Neuron (in vitro differentiated cells): ENCODE data around the gene MET.
"Not testable (repeated sequence)": the region's sequence is repeated elsewhere in the genome, so short reads cannot be mapped to it uniquely, and the experiment has no call there.

Source experiments
- H2AFZ ChIP-seq: one replicate; pipeline ENCODE4 v1.6.1; 2013; ENCODE audit warnings: low read depth, mild to moderate bottlenecking, inconsistent platforms, low read length, moderate library complexity
- H3K27me3 ChIP-seq: one replicate; pipeline ENCODE4 v1.6.1; 2013; ENCODE audit warnings: low read length; ENCODE audit not compliant: insufficient read depth
- H3K36me3 ChIP-seq: one replicate; pipeline ENCODE4 v1.6.1; 2013; ENCODE audit warnings: low read length; ENCODE audit not compliant: insufficient read depth
- H3K4me1 ChIP-seq: one replicate; pipeline ENCODE4 v1.6.1; 2013; ENCODE audit warnings: low read length; ENCODE audit not compliant: insufficient read depth
- H3K4me3 ChIP-seq: 2 replicates; pipeline ENCODE4 v1.5.1; 2013; ENCODE audit warnings: mild to moderate bottlenecking, low read length, moderate library complexity
- H3K9me3 ChIP-seq: one replicate; pipeline ENCODE4 v1.6.1; 2013; ENCODE audit warnings: low read length

MET gene

DNA sequence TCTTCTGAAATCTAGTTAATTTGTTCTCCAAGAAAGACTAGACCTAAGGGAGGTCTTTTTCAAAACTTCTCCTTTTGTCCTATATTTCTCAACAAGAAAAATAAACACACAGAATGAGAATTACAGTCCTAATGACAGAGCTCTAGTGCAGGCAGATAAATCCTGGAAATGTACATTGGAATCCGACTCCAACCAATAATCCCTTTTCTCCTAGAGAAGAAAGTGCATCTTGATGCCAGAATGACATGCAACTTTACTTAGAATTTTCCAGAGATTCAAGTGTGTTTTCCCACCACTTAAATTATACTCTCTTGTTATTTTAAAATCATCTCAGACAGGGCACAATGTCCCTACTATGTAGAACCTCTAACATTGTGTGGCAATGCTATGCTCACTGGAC lies 68.2 kb downstream of the MET start:
- Histone ChIP-seq H3K9me3 (no peaks in the 10 kb centered on the region), H3K36me3 (no peaks in the 10 kb centered on the region), H3K4me3 (no peak overlapping the region), H3K27me3 (no peaks in the 10 kb centered on the region), H2AFZ (no peak overlapping the region), H3K4me1 (peaks cover 5% of the 10 kb centered on the region)

DNA sequence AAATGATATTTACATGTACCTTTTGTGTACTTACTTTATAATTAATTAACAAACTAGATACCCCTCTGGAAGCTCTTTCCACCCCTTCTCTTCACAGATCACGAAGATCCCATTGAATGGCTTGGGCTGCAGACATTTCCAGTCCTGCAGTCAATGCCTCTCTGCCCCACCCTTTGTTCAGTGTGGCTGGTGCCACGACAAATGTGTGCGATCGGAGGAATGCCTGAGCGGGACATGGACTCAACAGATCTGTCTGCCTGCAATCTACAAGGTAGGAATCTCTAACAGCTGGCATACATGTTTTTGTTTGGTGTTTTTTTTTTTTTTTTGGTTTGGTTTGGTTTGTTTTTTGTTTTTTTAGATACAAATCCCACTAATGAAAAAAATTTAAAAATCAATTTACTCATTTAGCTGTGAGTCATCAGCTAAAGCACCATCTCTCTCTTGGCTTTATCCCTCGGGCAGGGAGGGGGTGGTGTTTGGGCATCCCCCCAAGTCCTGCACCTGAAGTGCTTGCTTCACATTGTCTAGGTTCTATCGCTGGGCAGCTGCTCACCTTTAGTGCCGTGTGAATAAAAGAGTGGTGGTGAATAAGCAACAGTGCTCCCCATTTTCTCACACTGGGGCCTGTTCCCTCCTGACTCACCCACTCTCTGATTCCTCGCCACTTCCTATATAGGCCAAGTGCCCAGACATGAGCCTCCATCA lies 68.9 kb downstream of the MET start:
- Histone ChIP-seq H3K4me3 (no peak overlapping the region), H3K4me1 (peaks cover 5% of the 10 kb centered on the region), H2AFZ (no peak overlapping the region), H3K9me3 (no peaks in the 10 kb centered on the region), H3K36me3 (no peaks in the 10 kb centered on the region), H3K27me3 (no peaks in the 10 kb centered on the region)

DNA sequence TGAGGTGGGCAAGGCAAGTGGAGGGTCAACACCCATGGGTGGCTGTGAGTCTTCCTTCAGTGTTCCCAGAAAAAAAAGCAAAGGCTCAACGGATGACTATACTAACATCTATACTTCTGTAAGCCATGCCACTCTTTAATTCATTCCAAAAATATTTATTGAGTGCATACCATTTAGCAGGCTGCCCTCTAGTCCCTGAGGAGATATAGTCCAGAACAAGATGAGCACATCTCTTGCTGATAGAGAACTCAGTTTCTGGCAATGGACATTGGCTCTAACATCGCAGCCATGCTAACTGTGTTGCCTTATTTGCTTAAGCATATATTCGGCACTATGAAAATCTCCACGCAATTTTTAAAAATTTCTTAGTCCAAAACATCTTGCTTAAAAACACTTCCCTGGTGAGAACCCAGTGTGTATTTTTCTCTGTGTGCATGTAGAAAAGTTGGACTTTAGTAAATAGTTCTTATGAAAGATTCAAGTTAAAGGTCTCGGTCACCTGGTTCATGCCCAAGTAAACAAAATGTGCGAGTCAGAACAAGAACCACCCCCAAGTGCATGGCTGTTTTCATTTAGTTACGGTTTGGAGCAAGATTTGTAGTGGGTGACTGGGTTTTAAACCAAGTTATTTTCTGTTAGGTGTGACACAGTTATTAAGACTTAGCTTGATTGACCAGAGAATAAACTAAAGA lies 69.8 kb downstream of the MET start:
- H3K4me1 ChIP-seq, result peaks cover 3% of the 10 kb centered on the region
- no peak overlapping the region for H2AFZ ChIP-seq
- H3K4me3 ChIP-seq, result no peak overlapping the region
- H3K27me3 ChIP-seq, result no peaks in the 10 kb centered on the region
- H3K36me3 ChIP-seq, result no peaks in the 10 kb centered on the region
- H3K9me3 ChIP-seq, result no peaks in the 10 kb centered on the region

DNA sequence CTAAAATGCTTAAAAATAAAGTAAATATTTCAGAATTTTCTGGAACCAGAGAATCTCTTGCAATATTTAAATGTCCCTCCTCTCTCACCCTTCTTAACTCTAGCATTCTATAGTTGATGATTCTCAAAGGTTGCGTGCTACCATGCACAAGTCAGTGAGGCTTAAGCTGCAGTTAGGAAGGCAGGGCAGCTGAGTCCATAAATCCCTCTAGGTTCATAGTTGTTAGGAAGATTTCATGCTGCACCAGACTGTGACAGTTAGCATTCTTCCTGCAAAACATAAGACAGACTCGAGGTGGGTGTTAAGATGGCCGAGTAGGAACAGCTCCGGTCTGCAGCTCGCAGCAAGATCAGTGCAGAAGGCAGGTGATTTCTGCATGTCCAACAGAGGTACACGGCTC lies 70.6 kb downstream of the MET start:
- Histone ChIP-seq H3K9me3 (no peaks in the 10 kb centered on the region), H3K27me3 (no peaks in the 10 kb centered on the region), H3K36me3 (no peaks in the 10 kb centered on the region), H3K4me3 (no peak overlapping the region), H2AFZ (no peak overlapping the region), H3K4me1 (no peaks in the 10 kb centered on the region)

GRCh38 chr7:116743835-116744234 lies 71.8 kb downstream of the MET start:
- H3K9me3 ChIP-seq, result not testable (repeated sequence)

GRCh38 chr7:116746388-116746787 lies 74.4 kb downstream of the MET start:
- H3K4me1 ChIP-seq, H3K4me3 ChIP-seq, H3K27me3 ChIP-seq, H2AFZ ChIP-seq, H3K9me3 ChIP-seq, H3K36me3 ChIP-seq: not testable (repeated sequence)

More at GRCh38 chr7:116743835-116744234, 71.8 kb downstream of the MET start:
- not testable (repeated sequence) for H2AFZ ChIP-seq, H3K4me1 ChIP-seq, H3K36me3 ChIP-seq, H3K27me3 ChIP-seq, H3K4me3 ChIP-seq

DNA sequence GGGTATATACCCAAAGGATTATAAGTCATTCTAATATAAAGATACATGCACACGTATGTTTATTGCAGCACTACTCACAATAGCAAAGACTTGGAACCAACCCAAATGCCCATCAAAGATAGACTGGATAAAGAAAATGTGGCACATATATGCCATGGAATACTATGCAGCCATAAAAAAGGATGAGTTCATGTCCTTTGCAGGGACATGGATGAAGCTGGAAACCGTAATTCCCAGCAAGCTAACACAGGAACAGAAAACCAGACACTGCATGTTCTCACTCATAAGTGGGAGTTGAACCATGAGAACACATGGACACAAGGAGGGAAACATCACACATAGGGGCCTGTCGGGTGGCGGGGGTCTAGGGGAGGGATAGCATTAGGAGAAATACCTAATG lies 79.1 kb downstream of the MET start:
- H3K27me3 ChIP-seq, H3K36me3 ChIP-seq, H3K4me1 ChIP-seq, H2AFZ ChIP-seq, H3K9me3 ChIP-seq, H3K4me3 ChIP-seq: not testable (repeated sequence)

GRCh38 chr7:116752305-116753074 lies 80.5 kb downstream of the MET start:
- H3K4me3 ChIP-seq, result no peak overlapping the region
- H3K36me3 ChIP-seq, result no peaks in the 10 kb centered on the region
- no peaks in the 10 kb centered on the region for H3K4me1 ChIP-seq
- no peak overlapping the region for H2AFZ ChIP-seq
- no peaks in the 10 kb centered on the region for H3K27me3 ChIP-seq
- no peaks in the 10 kb centered on the region for H3K9me3 ChIP-seq

DNA sequence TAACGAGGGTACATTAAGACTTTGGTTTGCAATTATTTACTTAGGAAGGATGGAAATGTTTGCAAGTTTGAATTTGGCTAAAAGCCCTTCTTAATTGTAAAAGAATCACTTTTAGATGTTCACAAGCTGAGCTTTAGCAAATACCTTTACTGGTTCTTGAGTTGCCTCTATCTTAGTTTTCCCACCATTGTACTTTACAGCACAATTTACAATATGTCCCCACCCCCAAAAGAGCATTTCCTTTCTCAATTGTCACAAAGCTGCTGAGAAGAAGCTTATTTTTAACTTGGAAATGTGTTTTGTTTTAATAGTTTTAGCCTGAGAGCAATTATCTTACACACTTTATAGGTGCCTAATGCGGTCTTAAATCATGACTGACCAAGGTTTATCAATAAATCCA lies 81.1 kb downstream of the MET start:
- H2AFZ ChIP-seq, result no peak overlapping the region
- no peaks in the 10 kb centered on the region for H3K4me1 ChIP-seq
- H3K36me3 ChIP-seq, result no peaks in the 10 kb centered on the region
- no peaks in the 10 kb centered on the region for H3K27me3 ChIP-seq
- no peak overlapping the region for H3K4me3 ChIP-seq
- no peaks in the 10 kb centered on the region for H3K9me3 ChIP-seq

- H3K4me3 ChIP-seq, result no peak overlapping the region
- H3K4me1 ChIP-seq, result no peaks in the 10 kb centered on the region
- H3K27me3 ChIP-seq, result no peaks in the 10 kb centered on the region
- no peak overlapping the region for H2AFZ ChIP-seq
- no peaks in the 10 kb centered on the region for H3K36me3 ChIP-seq
- H3K9me3 ChIP-seq, result no peaks in the 10 kb centered on the region
Measured at GRCh38 chr7:116754186-116754585, 82.2 kb downstream of the MET start.

DNA sequence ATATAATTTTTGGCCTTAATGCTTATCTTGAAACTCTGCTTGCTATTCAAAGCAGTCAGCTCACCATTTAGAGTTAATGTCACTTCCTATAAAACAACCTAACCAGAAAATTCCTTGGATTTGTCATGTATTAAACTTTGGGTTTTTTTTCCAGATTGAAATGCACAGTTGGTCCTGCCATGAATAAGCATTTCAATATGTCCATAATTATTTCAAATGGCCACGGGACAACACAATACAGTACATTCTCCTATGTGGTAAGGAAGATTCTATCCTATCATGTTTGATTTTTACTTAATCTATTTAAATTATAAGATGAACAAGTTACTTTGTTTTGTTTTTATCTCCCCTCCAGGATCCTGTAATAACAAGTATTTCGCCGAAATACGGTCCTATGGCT lies 85.3 kb downstream of the MET start:
- H3K4me3 ChIP-seq, result no peak overlapping the region
- H3K27me3 ChIP-seq, result no peaks in the 10 kb centered on the region
- no peaks in the 10 kb centered on the region for H3K4me1 ChIP-seq
- no peak overlapping the region for H2AFZ ChIP-seq
- no peaks in the 10 kb centered on the region for H3K9me3 ChIP-seq
- no peaks in the 10 kb centered on the region for H3K36me3 ChIP-seq

GRCh38 chr7:116759642-116760041 lies 87.6 kb downstream of the MET start:
- H2AFZ ChIP-seq, H3K9me3 ChIP-seq, H3K36me3 ChIP-seq, H3K27me3 ChIP-seq, H3K4me3 ChIP-seq: not testable (repeated sequence)
- H3K4me1 ChIP-seq, result peaks cover 15% of the 10 kb centered on the region

DNA sequence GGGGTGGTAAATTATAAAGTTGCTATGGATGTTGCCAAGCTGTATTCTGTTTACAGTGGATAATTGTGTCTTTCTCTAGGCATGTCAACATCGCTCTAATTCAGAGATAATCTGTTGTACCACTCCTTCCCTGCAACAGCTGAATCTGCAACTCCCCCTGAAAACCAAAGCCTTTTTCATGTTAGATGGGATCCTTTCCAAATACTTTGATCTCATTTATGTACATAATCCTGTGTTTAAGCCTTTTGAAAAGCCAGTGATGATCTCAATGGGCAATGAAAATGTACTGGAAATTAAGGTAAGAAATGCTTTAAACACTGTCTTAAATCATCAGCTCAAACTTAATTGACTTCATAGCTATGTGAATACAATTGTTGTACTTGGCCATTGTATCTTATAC lies 91.0 kb downstream of the MET start:
- Histone ChIP-seq H3K4me3 (no peak overlapping the region), H3K36me3 (no peaks in the 10 kb centered on the region), H3K9me3 (no peaks in the 10 kb centered on the region), H3K4me1 (peaks cover 15% of the 10 kb centered on the region), H3K27me3 (no peaks in the 10 kb centered on the region), H2AFZ (no peak overlapping the region)
